Measurements from ENCODE around the gene MAZ. TPM values are rescaled to one million over a fixed set of nuclear protein-coding genes. Genes with fewer than 3 reads are reported as not detected.

MAZ gene
- polyA plus RNA-seq, 1 of the 3 experiments (the other 2 are of a cell fraction), result 163 TPM

DNA sequence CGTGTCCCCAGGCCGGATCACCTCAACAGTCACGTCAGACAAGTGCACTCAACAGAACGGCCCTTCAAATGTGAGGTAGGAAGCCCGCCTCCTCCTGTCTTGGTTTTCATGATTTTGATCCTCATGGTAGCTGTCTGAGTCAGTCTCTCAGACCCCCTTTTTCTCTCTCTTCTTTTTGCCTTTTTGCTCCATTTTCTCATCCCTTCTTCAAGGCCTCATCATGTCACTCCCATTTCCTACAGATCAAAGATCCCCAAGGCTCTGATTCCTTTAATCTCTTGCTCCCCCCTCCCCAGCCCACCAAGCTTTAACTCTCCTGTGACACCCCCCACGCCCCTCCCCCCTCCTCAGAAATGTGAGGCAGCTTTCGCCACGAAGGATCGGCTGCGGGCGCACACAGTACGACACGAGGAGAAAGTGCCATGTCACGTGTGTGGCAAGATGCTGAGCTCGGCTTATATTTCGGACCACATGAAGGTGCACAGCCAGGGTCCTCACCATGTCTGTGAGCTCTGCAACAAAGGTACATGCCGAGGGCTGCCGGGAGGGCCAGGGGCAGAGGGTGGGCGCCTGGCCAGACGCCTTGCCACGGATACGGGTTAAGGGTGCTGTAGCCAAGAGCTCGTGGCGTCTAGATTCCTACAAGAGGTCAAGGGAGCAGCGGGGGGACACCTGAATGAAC is 2.0 kb downstream of the MAZ start:
- Histone ChIP-seq H3F3A (replicated peaks; ENCODE audit: insufficient read depth) (peaks cover 57% of the 10 kb centered on the region), H3K27me3 (ENCODE audit: insufficient read depth) (no peaks in the 10 kb centered on the region), H3K9ac (peak overlapping the region; percentile 62), H3K4me2 (peak overlapping the region; percentile 97), H3K36me3 (replicated peaks in 1 of 2; ENCODE audit: control insufficient read depth in 1 of 2, insufficient read depth in 2 of 2, low read length in 1 of 2) (peaks cover 16 to 18% of the 10 kb centered on the region in 2 experiments), H2AFZ (ENCODE audit: low read depth) (no peak overlapping the region), H3K79me2 (ENCODE audit: insufficient read depth) (peaks cover 48% of the 10 kb centered on the region), H3K27ac (ENCODE audit: low read depth in 2 of 2, low read length in 1 of 2) (peak overlapping the region; percentile 71 to 89), H3K4me3 (ENCODE audit: low read depth in 2 of 2, low read length in 1 of 2) (peak overlapping the region; percentile 70 to 76), H3K4me1 (ENCODE audit: control insufficient read depth in 1 of 2, insufficient read depth in 2 of 2, low read depth in 1 of 2, low read length in 1 of 2) (peaks cover 30 to 57% of the 10 kb centered on the region in 2 experiments), H3K9me2 (no peaks in the 10 kb centered on the region), H3K9me3 (no peaks in the 10 kb centered on the region), H4K20me1 (ENCODE audit: insufficient read depth) (peaks cover 15% of the 10 kb centered on the region)
- 32% methylated on average over 17 of the region's 25 CpGs for WGBS (ENCODE audit: low lambda C conversion rate)
- no peak for DNase-seq
- CTCF ChIA-PET, result interaction anchor here (0.8 to 2.6 kb wide), 20 partner anchors 8 to 247 kb away, joined by 3 to 24 read pairs (median 5); partner anchors contain the start of genes KIF22, MVP, PAGR1 and TAOK2
- TF ChIP-seq EZH2phosphoT487 (IDR thresholded peaks at IDR 0.05; ENCODE audit: borderline replicate concordance, low read depth) (no peak), CHD2 (IDR thresholded peaks at IDR 0.05; ENCODE audit: low read length, partially characterized antibody) (no peak), RXRA (IDR thresholded peaks at IDR 0.05; ENCODE audit: borderline replicate concordance, low read depth) (no peak), FOXJ3 (CRISPR knock-in tag; IDR thresholded peaks at IDR 0.05) (no peak), ELF1 (IDR thresholded peaks at IDR 0.05) (no peak; the same call in 1 of the 2 replicates), MXI1 (IDR thresholded peaks at IDR 0.05; ENCODE audit: low read depth, low read length) (no peak), RCOR1 (IDR thresholded peaks at IDR 0.05; ENCODE audit: low read length) (no peak), RFX5 (IDR thresholded peaks at IDR 0.05; ENCODE audit: low read length) (no peak), NFIC (IDR thresholded peaks at IDR 0.05; ENCODE audit: borderline replicate concordance) (no peak), GABPA (IDR thresholded peaks at IDR 0.05; ENCODE audit: low read depth) (no peak), FOSL2 (IDR thresholded peaks at IDR 0.05; ENCODE audit: borderline replicate concordance, low read depth) (no peak), EP300 (IDR thresholded peaks at IDR 0.05; ENCODE audit: borderline replicate concordance in 1 of 2, low read depth in 1 of 2, low read length in 1 of 2) (no peak)
- TF ChIP-seq, protein P1, sequence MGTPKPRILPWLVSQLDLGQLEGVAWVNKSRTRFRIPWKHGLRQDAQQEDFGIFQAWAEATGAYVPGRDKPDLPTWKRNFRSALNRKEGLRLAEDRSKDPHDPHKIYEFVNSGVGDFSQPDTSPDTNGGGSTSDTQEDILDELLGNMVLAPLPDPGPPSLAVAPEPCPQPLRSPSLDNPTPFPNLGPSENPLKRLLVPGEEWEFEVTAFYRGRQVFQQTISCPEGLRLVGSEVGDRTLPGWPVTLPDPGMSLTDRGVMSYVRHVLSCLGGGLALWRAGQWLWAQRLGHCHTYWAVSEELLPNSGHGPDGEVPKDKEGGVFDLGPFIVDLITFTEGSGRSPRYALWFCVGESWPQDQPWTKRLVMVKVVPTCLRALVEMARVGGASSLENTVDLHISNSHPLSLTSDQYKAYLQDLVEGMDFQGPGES (IDR thresholded peaks at IDR 0.05; ENCODE audit: low read depth, low read length), result no peak
- TF ChIP-seq, protein P2, sequence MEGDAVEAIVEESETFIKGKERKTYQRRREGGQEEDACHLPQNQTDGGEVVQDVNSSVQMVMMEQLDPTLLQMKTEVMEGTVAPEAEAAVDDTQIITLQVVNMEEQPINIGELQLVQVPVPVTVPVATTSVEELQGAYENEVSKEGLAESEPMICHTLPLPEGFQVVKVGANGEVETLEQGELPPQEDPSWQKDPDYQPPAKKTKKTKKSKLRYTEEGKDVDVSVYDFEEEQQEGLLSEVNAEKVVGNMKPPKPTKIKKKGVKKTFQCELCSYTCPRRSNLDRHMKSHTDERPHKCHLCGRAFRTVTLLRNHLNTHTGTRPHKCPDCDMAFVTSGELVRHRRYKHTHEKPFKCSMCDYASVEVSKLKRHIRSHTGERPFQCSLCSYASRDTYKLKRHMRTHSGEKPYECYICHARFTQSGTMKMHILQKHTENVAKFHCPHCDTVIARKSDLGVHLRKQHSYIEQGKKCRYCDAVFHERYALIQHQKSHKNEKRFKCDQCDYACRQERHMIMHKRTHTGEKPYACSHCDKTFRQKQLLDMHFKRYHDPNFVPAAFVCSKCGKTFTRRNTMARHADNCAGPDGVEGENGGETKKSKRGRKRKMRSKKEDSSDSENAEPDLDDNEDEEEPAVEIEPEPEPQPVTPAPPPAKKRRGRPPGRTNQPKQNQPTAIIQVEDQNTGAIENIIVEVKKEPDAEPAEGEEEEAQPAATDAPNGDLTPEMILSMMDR (IDR thresholded peaks at IDR 0.05), result no peak
- TF ChIP-seq, protein P3, sequence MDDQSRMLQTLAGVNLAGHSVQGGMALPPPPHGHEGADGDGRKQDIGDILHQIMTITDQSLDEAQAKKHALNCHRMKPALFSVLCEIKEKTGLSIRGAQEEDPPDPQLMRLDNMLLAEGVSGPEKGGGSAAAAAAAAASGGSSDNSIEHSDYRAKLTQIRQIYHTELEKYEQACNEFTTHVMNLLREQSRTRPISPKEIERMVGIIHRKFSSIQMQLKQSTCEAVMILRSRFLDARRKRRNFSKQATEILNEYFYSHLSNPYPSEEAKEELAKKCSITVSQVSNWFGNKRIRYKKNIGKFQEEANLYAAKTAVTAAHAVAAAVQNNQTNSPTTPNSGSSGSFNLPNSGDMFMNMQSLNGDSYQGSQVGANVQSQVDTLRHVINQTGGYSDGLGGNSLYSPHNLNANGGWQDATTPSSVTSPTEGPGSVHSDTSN (IDR thresholded peaks at IDR 0.05), result no peak
- TF ChIP-seq, protein P4, sequence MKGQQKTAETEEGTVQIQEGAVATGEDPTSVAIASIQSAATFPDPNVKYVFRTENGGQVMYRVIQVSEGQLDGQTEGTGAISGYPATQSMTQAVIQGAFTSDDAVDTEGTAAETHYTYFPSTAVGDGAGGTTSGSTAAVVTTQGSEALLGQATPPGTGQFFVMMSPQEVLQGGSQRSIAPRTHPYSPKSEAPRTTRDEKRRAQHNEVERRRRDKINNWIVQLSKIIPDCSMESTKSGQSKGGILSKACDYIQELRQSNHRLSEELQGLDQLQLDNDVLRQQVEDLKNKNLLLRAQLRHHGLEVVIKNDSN (IDR thresholded peaks at IDR 0.05; ENCODE audit: borderline replicate concordance, low read depth), result no peak
- TF ChIP-seq, protein P5, sequence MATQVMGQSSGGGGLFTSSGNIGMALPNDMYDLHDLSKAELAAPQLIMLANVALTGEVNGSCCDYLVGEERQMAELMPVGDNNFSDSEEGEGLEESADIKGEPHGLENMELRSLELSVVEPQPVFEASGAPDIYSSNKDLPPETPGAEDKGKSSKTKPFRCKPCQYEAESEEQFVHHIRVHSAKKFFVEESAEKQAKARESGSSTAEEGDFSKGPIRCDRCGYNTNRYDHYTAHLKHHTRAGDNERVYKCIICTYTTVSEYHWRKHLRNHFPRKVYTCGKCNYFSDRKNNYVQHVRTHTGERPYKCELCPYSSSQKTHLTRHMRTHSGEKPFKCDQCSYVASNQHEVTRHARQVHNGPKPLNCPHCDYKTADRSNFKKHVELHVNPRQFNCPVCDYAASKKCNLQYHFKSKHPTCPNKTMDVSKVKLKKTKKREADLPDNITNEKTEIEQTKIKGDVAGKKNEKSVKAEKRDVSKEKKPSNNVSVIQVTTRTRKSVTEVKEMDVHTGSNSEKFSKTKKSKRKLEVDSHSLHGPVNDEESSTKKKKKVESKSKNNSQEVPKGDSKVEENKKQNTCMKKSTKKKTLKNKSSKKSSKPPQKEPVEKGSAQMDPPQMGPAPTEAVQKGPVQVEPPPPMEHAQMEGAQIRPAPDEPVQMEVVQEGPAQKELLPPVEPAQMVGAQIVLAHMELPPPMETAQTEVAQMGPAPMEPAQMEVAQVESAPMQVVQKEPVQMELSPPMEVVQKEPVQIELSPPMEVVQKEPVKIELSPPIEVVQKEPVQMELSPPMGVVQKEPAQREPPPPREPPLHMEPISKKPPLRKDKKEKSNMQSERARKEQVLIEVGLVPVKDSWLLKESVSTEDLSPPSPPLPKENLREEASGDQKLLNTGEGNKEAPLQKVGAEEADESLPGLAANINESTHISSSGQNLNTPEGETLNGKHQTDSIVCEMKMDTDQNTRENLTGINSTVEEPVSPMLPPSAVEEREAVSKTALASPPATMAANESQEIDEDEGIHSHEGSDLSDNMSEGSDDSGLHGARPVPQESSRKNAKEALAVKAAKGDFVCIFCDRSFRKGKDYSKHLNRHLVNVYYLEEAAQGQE (IDR thresholded peaks at IDR 0.05; ENCODE audit: low read depth, low read length), result no peak
- TF ChIP-seq, protein P6, sequence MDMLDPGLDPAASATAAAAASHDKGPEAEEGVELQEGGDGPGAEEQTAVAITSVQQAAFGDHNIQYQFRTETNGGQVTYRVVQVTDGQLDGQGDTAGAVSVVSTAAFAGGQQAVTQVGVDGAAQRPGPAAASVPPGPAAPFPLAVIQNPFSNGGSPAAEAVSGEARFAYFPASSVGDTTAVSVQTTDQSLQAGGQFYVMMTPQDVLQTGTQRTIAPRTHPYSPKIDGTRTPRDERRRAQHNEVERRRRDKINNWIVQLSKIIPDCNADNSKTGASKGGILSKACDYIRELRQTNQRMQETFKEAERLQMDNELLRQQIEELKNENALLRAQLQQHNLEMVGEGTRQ (IDR thresholded peaks at IDR 0.05; ENCODE audit: borderline replicate concordance, low read depth, low read length), result no peak
- TF ChIP-seq, protein P7, sequence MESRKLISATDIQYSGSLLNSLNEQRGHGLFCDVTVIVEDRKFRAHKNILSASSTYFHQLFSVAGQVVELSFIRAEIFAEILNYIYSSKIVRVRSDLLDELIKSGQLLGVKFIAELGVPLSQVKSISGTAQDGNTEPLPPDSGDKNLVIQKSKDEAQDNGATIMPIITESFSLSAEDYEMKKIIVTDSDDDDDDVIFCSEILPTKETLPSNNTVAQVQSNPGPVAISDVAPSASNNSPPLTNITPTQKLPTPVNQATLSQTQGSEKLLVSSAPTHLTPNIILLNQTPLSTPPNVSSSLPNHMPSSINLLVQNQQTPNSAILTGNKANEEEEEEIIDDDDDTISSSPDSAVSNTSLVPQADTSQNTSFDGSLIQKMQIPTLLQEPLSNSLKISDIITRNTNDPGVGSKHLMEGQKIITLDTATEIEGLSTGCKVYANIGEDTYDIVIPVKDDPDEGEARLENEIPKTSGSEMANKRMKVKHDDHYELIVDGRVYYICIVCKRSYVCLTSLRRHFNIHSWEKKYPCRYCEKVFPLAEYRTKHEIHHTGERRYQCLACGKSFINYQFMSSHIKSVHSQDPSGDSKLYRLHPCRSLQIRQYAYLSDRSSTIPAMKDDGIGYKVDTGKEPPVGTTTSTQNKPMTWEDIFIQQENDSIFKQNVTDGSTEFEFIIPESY (IDR thresholded peaks at IDR 0.05; ENCODE audit: borderline replicate concordance, low read depth), result no peak
- POLR2A ChIA-PET, result interaction anchor here (0.6 to 1.3 kb wide), 6 partner anchors 8 to 587 kb away, joined by 3 to 7 read pairs (median 3); partner anchors contain the start of genes CDIPT, PAGR1 and ZNF48
